HuH-7.5 (cell line): ENCODE results near the gene E2F1.
"Not testable (repeated sequence)": the region's sequence is repeated elsewhere in the genome, so short reads cannot be mapped to it uniquely, and the experiment has no call there.

Source experiments
- DNase-seq: peaks from one replicate; pipeline ENCODE4 v3.0.0; 2011; ENCODE audit warnings: low spot score

E2F1 gene

GRCh38 chr20:33657704-33658095 is 28.5 kb downstream of the E2F1 start:
- DNase-seq = no peak

GRCh38 chr20:33656783-33657703 is 29.1 kb downstream of the E2F1 start:
- no peak for DNase-seq

- DNase-seq = no peak
Observed at GRCh38 chr20:33656010-33656782, 30.0 kb downstream of the E2F1 start.

- no peak for DNase-seq
Observed at GRCh38 chr20:33655164-33655563, 31.0 kb downstream of the E2F1 start.

GRCh38 chr20:33654680-33655161 is 31.5 kb downstream of the E2F1 start:
- DNase-seq = no peak

- no peak for DNase-seq
Observed at GRCh38 chr20:33653900-33654596, 32.1 kb downstream of the E2F1 start.

GRCh38 chr20:33653218-33653899 is 32.8 kb downstream of the E2F1 start:
- DNase-seq = peak; percentile 97

GRCh38 chr20:33651562-33652048 is 34.6 kb downstream of the E2F1 start:
- no peak for DNase-seq

- DNase-seq = no peak
Observed at GRCh38 chr20:33650753-33651561, 35.2 kb downstream of the E2F1 start.

GRCh38 chr20:33650111-33650752 is 36.0 kb downstream of the E2F1 start:
- DNase-seq = no peak

- no peak for DNase-seq
Observed at GRCh38 chr20:33649201-33649681, 36.9 kb downstream of the E2F1 start.

GRCh38 chr20:33648396-33649004 is 37.7 kb downstream of the E2F1 start:
- DNase-seq = no peak

GRCh38 chr20:33647603-33648395 is 38.4 kb downstream of the E2F1 start:
- DNase-seq = no peak

GRCh38 chr20:33646959-33647602 is 39.1 kb downstream of the E2F1 start:
- not testable (repeated sequence) for DNase-seq

- no peak for DNase-seq
Observed at GRCh38 chr20:33646191-33646590, 40.0 kb downstream of the E2F1 start.

- DNase-seq = no peak
Observed at GRCh38 chr20:33645396-33645795, 40.8 kb downstream of the E2F1 start.

- DNase-seq = no peak
Observed at GRCh38 chr20:33645072-33645358, 41.2 kb downstream of the E2F1 start.

- DNase-seq = no peak
Observed at GRCh38 chr20:33644313-33645071, 41.7 kb downstream of the E2F1 start.
